Activated naive CD4-positive, alpha-beta T cell treated with anti-CD3 and anti-CD28 coated beads, Interleukin-2, amount 10 ng/mL, durations not matched to agents 7 days and 5 days (primary cell): ENCODE results near the gene WWOX.

ENCODE experiments used
- CTCF ChIA-PET: fragments of 350-600 bp; sonication (Branson Sonifier 250); formaldehyde crosslinking; loops from one replicate; lab custom pipeline; 2021; ENCODE audit warnings: antibody characterized with exemption; lab: Charles Lee
- DNase-seq: peaks from one replicate; pipeline ENCODE4 v3.0.0-alpha.2; 2020
- H3K27ac Mint-ChIP-seq: one replicate; pipeline ENCODE4 v1.8.0; 2021; ENCODE audit warnings: mild to moderate bottlenecking, moderate library complexity, mixed read lengths
- H3K27me3 Mint-ChIP-seq: one replicate; pipeline ENCODE4 v1.8.0; 2021; ENCODE audit warnings: mild to moderate bottlenecking, mixed read lengths
- H3K36me3 Mint-ChIP-seq: one replicate; pipeline ENCODE4 v1.8.0; 2021; ENCODE audit warnings: mixed read lengths
- H3K4me1 Mint-ChIP-seq: one replicate; pipeline ENCODE4 v1.8.0; 2021; ENCODE audit warnings: mixed read lengths
- H3K4me3 Mint-ChIP-seq: one replicate; pipeline ENCODE4 v1.8.0; 2021; ENCODE audit warnings: mild to moderate bottlenecking, moderate library complexity, mixed read lengths
- H3K9me3 Mint-ChIP-seq: one replicate; pipeline ENCODE4 v1.8.0; 2021; ENCODE audit warnings: mixed read lengths

Gene WWOX

DNA sequence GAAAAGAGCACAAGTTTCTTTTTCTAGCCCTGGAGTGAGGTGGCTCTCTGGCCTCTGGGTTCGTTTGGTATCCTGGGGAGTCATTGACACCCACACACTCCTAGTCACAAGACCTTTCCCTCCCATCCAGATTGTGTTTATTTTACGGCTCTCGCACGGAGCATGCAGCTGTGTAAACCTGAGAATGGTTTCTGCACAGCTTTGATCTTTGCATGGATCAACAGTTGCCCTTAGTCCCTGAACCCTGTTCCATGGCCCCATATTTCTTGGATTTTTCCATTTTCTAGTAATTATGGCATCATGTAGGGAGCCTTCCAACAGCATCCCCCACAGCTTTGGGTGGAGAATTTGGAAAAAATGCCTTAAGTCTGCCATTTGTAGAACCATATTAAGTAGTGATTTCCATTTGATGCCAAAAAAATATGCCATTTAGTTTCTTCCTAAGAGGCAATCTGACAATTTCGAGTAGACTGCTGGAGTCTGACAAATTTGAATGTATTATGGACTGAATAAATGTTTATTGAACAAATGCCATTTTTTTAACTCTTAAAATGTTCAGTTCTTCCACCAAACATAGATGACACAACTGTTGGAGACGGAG is 197.7 kb downstream of the WWOX start:
- no peak overlapping the region for H3K4me3 Mint-ChIP-seq
- CTCF ChIA-PET, result no interaction called here
- no peaks in the 10 kb centered on the region for H3K36me3 Mint-ChIP-seq
- H3K27me3 Mint-ChIP-seq, result no peaks in the 10 kb centered on the region
- DNase-seq, result no peak
- no peak overlapping the region for H3K27ac Mint-ChIP-seq
- H3K4me1 Mint-ChIP-seq, result no peaks in the 10 kb centered on the region
- peaks cover 5% of the 10 kb centered on the region for H3K9me3 Mint-ChIP-seq

- DNase-seq, result no peak
- H3K36me3 Mint-ChIP-seq, result no peaks in the 10 kb centered on the region
- H3K4me3 Mint-ChIP-seq, result no peak overlapping the region
- H3K4me1 Mint-ChIP-seq, result no peaks in the 10 kb centered on the region
- CTCF ChIA-PET, result no interaction called here
- peaks cover 4% of the 10 kb centered on the region for H3K9me3 Mint-ChIP-seq
- no peak overlapping the region for H3K27ac Mint-ChIP-seq
- H3K27me3 Mint-ChIP-seq, result no peaks in the 10 kb centered on the region
Measured at GRCh38 chr16:78298986-78299385, 199.5 kb downstream of the WWOX start.

GRCh38 chr16:78300469-78300868 is 201.0 kb downstream of the WWOX start:
- H3K4me1 Mint-ChIP-seq, result no peaks in the 10 kb centered on the region
- no peak overlapping the region for H3K4me3 Mint-ChIP-seq
- no peak for DNase-seq
- CTCF ChIA-PET, result no interaction called here
- H3K27me3 Mint-ChIP-seq, result no peaks in the 10 kb centered on the region
- H3K36me3 Mint-ChIP-seq, result no peaks in the 10 kb centered on the region
- no peak overlapping the region for H3K27ac Mint-ChIP-seq
- H3K9me3 Mint-ChIP-seq, result peaks cover 3% of the 10 kb centered on the region

DNA sequence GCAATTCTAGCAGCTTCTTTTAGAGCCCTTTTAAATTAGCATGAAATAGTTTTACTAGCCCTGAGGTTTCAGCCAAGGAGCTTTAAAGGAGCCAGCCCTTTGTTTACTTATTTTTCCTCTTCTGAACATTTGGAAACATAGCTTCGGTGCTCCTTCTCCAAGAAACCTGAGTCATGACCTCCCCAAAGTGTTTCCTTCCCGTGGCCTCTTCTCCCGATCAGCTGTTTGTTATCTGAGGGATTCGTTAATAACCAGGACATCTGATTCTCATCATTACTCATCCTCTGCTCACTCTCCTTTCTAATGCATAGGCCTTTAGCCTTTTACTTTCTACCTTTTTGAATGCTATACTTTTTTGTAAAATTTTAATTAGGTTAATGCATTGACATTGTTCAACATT is 204.5 kb downstream of the WWOX start:
- Mint-ChIP-seq H3K27ac (no peak overlapping the region), H3K4me1 (no peaks in the 10 kb centered on the region), H3K9me3 (no peaks in the 10 kb centered on the region), H3K36me3 (no peaks in the 10 kb centered on the region), H3K4me3 (no peak overlapping the region), H3K27me3 (no peaks in the 10 kb centered on the region)
- no peak for DNase-seq
- CTCF ChIA-PET, result no interaction called here

GRCh38 chr16:78306361-78306760 is 206.9 kb downstream of the WWOX start:
- CTCF ChIA-PET, result interaction anchor here (0.7 kb wide), 1 partner anchor 334 kb away, joined by 3 read pairs; no protein-coding TSS in a partner anchor

DNA sequence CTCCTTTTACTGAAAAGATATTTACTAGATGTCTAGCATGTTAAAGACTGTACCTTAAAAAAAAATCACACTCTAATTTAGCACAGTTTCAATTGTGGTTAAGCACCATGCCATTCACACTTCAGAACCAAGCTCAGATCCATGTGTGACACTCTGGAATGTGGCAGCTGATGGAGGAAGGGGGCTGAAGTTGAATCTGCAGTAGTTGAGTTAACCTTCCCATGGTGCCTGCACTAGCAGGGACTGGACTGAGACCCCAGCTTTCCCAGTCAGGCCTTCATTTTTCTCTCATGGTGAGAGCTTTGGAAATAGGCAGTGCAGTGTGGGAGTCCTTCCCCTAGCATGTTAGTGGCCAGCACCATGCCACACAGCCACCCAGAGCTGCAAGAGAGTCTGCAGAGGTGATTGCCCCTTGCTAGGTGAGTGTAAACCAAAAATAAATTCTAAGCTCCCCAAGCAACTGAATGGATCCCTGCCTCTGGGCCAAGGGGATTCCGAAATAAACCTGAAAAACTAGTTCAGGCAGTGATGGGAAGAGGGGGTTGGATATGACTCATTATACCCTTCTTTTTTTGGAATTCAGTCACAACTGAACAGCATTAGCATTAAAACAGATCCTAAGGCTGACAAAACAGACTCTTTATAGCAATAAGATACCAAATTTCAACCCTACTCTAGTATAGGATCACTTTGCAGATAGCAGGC is 208.5 kb downstream of the WWOX start:
- Mint-ChIP-seq H3K9me3 (no peaks in the 10 kb centered on the region), H3K36me3 (no peaks in the 10 kb centered on the region), H3K27me3 (no peaks in the 10 kb centered on the region), H3K4me3 (no peak overlapping the region), H3K27ac (no peak overlapping the region), H3K4me1 (peaks cover 7% of the 10 kb centered on the region)
- CTCF ChIA-PET, result no interaction called here
- no peak for DNase-seq

More at GRCh38 chr16:78306361-78306760, 206.9 kb downstream of the WWOX start:
- Mint-ChIP-seq H3K4me3 (no peak overlapping the region), H3K36me3 (no peaks in the 10 kb centered on the region), H3K27ac (no peak overlapping the region), H3K9me3 (no peaks in the 10 kb centered on the region), H3K4me1 (peaks cover 7% of the 10 kb centered on the region), H3K27me3 (no peaks in the 10 kb centered on the region)
- DNase-seq, result no peak

- Mint-ChIP-seq H3K27me3 (no peaks in the 10 kb centered on the region), H3K36me3 (no peaks in the 10 kb centered on the region), H3K27ac (no peak overlapping the region), H3K9me3 (no peaks in the 10 kb centered on the region), H3K4me1 (peaks cover 7% of the 10 kb centered on the region), H3K4me3 (no peak overlapping the region)
- CTCF ChIA-PET, result no interaction called here
- no peak for DNase-seq
Measured at GRCh38 chr16:78309763-78310162, 210.3 kb downstream of the WWOX start.

DNA sequence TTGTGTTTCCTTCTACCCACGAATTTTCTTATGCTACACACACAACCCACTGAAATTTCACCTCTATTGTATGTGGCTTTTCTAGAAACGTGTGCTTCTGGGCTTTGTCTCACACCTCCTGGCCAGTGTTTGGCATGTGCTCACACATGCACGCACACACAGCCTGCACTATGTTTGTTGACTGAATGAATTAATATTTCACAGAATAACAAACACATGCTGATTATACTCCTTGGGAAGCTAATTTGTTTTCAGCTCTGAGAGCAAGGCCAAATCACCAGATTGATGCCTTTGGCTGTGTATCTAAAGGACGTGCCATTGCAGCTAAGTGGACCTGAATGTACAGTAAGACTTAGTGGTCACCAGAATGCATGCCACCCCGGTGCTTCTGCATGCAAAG is 210.7 kb downstream of the WWOX start:
- peaks cover 7% of the 10 kb centered on the region for H3K4me1 Mint-ChIP-seq
- CTCF ChIA-PET, result no interaction called here
- H3K27ac Mint-ChIP-seq, result no peak overlapping the region

GRCh38 chr16:78310990-78311561 is 211.6 kb downstream of the WWOX start:
- Mint-ChIP-seq H3K4me3 (no peak overlapping the region), H3K27ac (no peak overlapping the region), H3K9me3 (no peaks in the 10 kb centered on the region), H3K4me1 (peaks cover 7% of the 10 kb centered on the region), H3K27me3 (no peaks in the 10 kb centered on the region), H3K36me3 (no peaks in the 10 kb centered on the region)
- CTCF ChIA-PET, result no interaction called here
- DNase-seq, result no peak

More for the DNA sequence above, 210.7 kb downstream of the WWOX start:
- Mint-ChIP-seq H3K36me3 (no peaks in the 10 kb centered on the region), H3K27me3 (no peaks in the 10 kb centered on the region), H3K4me3 (no peak overlapping the region), H3K9me3 (no peaks in the 10 kb centered on the region)
- no peak for DNase-seq

DNA sequence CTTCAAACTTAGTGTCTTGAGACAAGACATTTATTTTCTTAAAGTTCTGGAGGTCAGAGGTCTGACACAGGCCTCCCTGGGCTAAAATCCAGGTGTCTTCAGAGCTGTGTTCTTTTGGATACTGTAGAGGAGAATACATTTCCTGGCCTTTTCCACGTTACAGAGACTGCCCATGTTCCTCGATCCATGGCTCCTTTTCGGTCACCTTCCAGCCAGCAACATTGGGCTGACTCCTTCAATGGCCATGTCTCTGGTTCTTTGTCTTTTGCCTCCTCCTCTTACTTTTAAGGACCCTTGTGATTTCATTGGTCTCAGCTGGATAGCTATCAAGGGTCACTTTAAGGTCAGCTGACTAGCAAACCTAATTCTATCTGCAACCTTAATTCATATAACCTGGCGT is 212.4 kb downstream of the WWOX start:
- Mint-ChIP-seq H3K4me1 (peaks cover 7% of the 10 kb centered on the region), H3K27ac (no peak overlapping the region), H3K9me3 (no peaks in the 10 kb centered on the region), H3K27me3 (no peaks in the 10 kb centered on the region), H3K4me3 (no peak overlapping the region), H3K36me3 (no peaks in the 10 kb centered on the region)
- DNase-seq, result no peak
- CTCF ChIA-PET, result no interaction called here

GRCh38 chr16:78317564-78318240 is 218.2 kb downstream of the WWOX start:
- Mint-ChIP-seq H3K36me3 (no peaks in the 10 kb centered on the region), H3K4me1 (no peaks in the 10 kb centered on the region), H3K27me3 (no peaks in the 10 kb centered on the region), H3K27ac (no peak overlapping the region), H3K4me3 (no peak overlapping the region), H3K9me3 (no peaks in the 10 kb centered on the region)
- CTCF ChIA-PET, result no interaction called here
- no peak for DNase-seq

DNA sequence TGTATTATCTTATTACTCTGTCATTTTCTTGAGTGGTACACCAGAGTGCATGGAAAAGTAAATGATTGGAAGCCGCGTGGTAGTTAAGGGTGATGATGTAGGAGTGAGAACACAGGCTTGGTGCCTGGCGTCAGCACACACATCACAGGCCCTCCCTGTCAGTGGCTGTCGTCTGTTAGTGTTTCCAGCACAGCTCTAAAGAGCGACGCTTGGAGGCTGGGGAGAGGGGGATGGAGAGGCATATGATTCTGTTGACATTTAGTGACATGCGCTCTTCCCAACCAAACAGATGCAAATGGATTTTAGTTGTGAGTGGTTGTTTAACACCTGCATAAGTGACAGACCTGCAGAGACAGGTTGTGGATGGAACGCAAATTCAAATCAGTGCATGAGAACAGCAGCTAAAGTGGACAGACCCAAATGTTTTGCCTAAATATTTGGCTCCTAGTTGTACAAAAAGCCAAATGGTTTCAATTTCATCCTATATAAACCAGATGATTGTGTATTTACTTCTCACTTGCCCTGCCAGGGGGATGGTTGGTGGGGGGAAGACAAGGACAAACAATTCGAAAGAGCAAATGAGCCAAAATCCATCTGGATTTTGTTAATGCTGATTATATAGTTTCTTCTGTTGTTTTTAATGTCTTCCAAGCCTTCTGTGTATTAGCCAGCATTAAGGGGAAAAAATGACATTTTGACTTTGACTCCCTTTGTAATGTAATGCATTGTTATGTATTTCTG is 222.3 kb downstream of the WWOX start:
- CTCF ChIA-PET, result no interaction called here
- Mint-ChIP-seq H3K36me3 (no peaks in the 10 kb centered on the region), H3K27ac (no peak overlapping the region), H3K27me3 (no peaks in the 10 kb centered on the region), H3K4me1 (no peaks in the 10 kb centered on the region), H3K4me3 (no peak overlapping the region), H3K9me3 (no peaks in the 10 kb centered on the region)
- DNase-seq, result no peak

DNA sequence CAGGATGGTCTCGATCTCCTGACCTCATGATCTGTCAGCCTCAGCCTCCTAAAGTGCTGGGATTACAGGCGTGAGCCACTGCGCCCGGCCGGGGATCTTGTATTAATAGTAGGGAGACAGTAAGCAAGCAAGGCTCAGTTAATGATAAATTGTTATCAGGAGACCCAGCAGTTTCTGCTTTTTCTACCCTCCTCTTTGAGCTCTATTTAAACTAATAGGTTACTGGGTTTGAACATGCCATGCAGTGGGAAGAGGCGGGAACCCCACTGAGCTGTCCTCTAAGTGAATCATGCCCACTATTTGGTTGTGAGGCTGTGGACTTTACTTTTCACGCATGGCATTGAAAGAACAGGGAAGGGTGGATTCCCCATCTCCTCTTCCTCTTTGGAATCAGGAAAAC is 223.9 kb downstream of the WWOX start:
- Mint-ChIP-seq H3K4me3 (no peak overlapping the region), H3K27me3 (no peaks in the 10 kb centered on the region), H3K27ac (no peak overlapping the region), H3K4me1 (no peaks in the 10 kb centered on the region), H3K9me3 (no peaks in the 10 kb centered on the region), H3K36me3 (no peaks in the 10 kb centered on the region)
- CTCF ChIA-PET, result no interaction called here
- no peak for DNase-seq

DNA sequence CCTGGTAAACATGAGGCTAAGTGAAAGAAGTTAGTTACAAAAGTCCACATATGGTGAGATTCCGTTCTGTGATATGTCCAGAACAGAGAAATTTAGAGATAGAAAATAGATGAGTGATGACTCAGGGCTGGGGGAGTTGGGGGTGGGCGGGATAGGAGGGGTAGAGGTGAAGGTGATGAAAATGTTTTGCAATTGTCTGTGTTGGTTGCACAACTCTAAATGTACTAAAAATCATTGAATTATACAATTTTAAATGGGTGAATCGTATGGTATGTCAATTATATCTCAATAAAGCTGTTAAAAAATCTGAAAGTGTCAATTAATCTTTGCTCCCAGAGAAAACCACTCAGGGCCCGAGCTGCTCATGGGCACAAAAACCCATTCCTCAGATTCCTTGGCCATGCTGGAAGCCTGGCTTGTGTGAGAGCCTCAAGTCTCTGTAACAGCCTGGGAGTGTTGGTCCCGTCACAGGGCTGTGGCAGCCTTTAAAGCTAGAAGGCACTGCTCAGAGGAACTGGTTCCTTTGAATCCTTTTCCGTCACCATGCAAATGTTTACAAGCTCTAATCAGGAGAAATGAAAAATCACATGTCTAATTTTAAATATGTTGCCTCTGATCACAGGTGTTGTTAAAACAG is 225.3 kb downstream of the WWOX start:
- CTCF ChIA-PET, result no interaction called here
- no peak for DNase-seq
- H3K4me3 Mint-ChIP-seq, result no peak overlapping the region
- H3K36me3 Mint-ChIP-seq, result no peaks in the 10 kb centered on the region
- no peaks in the 10 kb centered on the region for H3K27me3 Mint-ChIP-seq
- no peaks in the 10 kb centered on the region for H3K4me1 Mint-ChIP-seq
- H3K9me3 Mint-ChIP-seq, result no peaks in the 10 kb centered on the region
- no peak overlapping the region for H3K27ac Mint-ChIP-seq
